Measurements from ENCODE around the gene SEC31B.

Gene SEC31B

GRCh38 chr10:100446130-100446761, 73.4 kb downstream of the SEC31B start:
- TF ChIP-seq, protein P1, sequence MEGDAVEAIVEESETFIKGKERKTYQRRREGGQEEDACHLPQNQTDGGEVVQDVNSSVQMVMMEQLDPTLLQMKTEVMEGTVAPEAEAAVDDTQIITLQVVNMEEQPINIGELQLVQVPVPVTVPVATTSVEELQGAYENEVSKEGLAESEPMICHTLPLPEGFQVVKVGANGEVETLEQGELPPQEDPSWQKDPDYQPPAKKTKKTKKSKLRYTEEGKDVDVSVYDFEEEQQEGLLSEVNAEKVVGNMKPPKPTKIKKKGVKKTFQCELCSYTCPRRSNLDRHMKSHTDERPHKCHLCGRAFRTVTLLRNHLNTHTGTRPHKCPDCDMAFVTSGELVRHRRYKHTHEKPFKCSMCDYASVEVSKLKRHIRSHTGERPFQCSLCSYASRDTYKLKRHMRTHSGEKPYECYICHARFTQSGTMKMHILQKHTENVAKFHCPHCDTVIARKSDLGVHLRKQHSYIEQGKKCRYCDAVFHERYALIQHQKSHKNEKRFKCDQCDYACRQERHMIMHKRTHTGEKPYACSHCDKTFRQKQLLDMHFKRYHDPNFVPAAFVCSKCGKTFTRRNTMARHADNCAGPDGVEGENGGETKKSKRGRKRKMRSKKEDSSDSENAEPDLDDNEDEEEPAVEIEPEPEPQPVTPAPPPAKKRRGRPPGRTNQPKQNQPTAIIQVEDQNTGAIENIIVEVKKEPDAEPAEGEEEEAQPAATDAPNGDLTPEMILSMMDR (conservative IDR thresholded peaks at IDR 0.05; ENCODE audit: low read depth, low read length): no peak
- no peak overlapping the region for H3K27ac ChIP-seq
- H3K4me3 ChIP-seq (IDR thresholded peaks at IDR 0.05; ENCODE audit: insufficient read depth, low read depth, low read length): no peak overlapping the region
- H3K4me1 ChIP-seq (ENCODE audit: low read depth, poor library complexity, severe bottlenecking): no peaks in the 10 kb centered on the region
- H4K20me1 ChIP-seq (ENCODE audit: insufficient read depth): no peaks in the 10 kb centered on the region
- no peak overlapping the region for H3K4me2 ChIP-seq
- H3K79me2 ChIP-seq (ENCODE audit: insufficient read depth, low read depth): no peaks in the 10 kb centered on the region
- no peak overlapping the region for H2AFZ ChIP-seq (ENCODE audit: low read depth)
- H3K36me3 ChIP-seq (ENCODE audit: insufficient read depth): no peaks in the 10 kb centered on the region
- no peaks in the 10 kb centered on the region for H3K27me3 ChIP-seq (ENCODE audit: insufficient read depth, low read depth)
- H3K9ac ChIP-seq: no peak overlapping the region

DNA sequence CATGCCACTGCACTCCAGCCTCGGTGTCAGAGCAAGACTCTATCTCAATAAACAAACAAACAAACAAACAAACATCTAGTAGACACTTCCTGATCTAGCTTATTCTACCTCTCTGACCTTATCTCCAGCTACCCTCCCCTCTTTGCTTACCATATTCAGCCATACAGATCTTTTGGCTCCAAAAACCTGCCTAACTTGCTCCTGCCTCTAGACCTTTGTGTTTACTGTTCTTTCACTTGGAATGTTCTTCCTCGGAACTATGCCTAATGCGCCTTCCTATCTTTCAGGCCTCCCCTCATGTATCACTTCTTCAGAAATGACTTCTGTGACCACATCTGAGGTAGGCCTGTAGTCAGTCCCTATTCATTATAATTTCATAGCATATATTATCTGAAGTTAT, 77.1 kb downstream of the SEC31B start:
- TF ChIP-seq, protein P1 (conservative IDR thresholded peaks at IDR 0.05; ENCODE audit: low read depth, low read length): no peak
- Histone ChIP-seq H4K20me1 (ENCODE audit: insufficient read depth) (no peaks in the 10 kb centered on the region), H3K4me2 (no peak overlapping the region), H3K9ac (no peak overlapping the region), H3K79me2 (ENCODE audit: insufficient read depth, low read depth) (no peaks in the 10 kb centered on the region), H3K4me1 (ENCODE audit: low read depth, poor library complexity, severe bottlenecking) (no peaks in the 10 kb centered on the region), H3K36me3 (ENCODE audit: insufficient read depth) (no peaks in the 10 kb centered on the region), H3K27me3 (ENCODE audit: insufficient read depth, low read depth) (no peaks in the 10 kb centered on the region), H3K4me3 (IDR thresholded peaks at IDR 0.05; ENCODE audit: insufficient read depth, low read depth, low read length) (no peak overlapping the region), H2AFZ (ENCODE audit: low read depth) (no peak overlapping the region), H3K27ac (no peak overlapping the region)

- Histone ChIP-seq H4K20me1 (ENCODE audit: insufficient read depth) (no peaks in the 10 kb centered on the region), H3K36me3 (ENCODE audit: insufficient read depth) (no peaks in the 10 kb centered on the region), H3K9ac (no peak overlapping the region), H3K4me2 (no peak overlapping the region), H3K4me1 (ENCODE audit: low read depth, poor library complexity, severe bottlenecking) (no peaks in the 10 kb centered on the region), H2AFZ (ENCODE audit: low read depth) (no peak overlapping the region), H3K4me3 (IDR thresholded peaks at IDR 0.05; ENCODE audit: insufficient read depth, low read depth, low read length) (no peak overlapping the region), H3K27me3 (ENCODE audit: insufficient read depth, low read depth) (no peaks in the 10 kb centered on the region), H3K27ac (no peak overlapping the region), H3K79me2 (ENCODE audit: insufficient read depth, low read depth) (no peaks in the 10 kb centered on the region)
- TF ChIP-seq, protein P1 (conservative IDR thresholded peaks at IDR 0.05; ENCODE audit: low read depth, low read length): no peak
Measured at GRCh38 chr10:100438674-100439315, 80.9 kb downstream of the SEC31B start.

Data from KMS-11 (cell line).